ENCODE data around the gene LRRC2. TPM values are rescaled to one million over a fixed set of nuclear protein-coding genes. Genes with fewer than 3 reads are reported as not detected.

LRRC2 gene
- total and polyA plus RNA-seq, 4 donors = 0.09 to 3.1 (median 0.73) TPM

- Histone ChIP-seq H3K27me3 (ENCODE audit: control insufficient read depth in 3 of 3, insufficient read depth in 3 of 3, low read length in 2 of 3) (no peaks in the 10 kb centered on the region), H3K4me3 (no peak overlapping the region), H3K36me3 (ENCODE audit: control insufficient read depth in 4 of 4, insufficient read depth in 4 of 4, low read length in 4 of 4) (no peaks in the 10 kb centered on the region), H3K9ac (ENCODE audit: insufficient read depth in 1 of 2, low read length in 2 of 2) (no peak overlapping the region), H3K4me1 (ENCODE audit: control insufficient read depth in 5 of 5, insufficient read depth in 5 of 5, low read length in 5 of 5) (peaks cover 0 to 3% (median 0%) of the 10 kb centered on the region in 5 donors), H3K9me3 (ENCODE audit: control insufficient read depth in 4 of 4, insufficient read depth in 3 of 4, low read length in 3 of 4) (no peaks in the 10 kb centered on the region), H3K27ac (ENCODE audit: low read depth in 1 of 2, low read length in 1 of 2) (no peak overlapping the region)
- ATAC-seq (ENCODE audit: insufficient read depth, low FRiP score) (no peak), DNase-seq (no peak)
- TF ChIP-seq, protein P1, sequence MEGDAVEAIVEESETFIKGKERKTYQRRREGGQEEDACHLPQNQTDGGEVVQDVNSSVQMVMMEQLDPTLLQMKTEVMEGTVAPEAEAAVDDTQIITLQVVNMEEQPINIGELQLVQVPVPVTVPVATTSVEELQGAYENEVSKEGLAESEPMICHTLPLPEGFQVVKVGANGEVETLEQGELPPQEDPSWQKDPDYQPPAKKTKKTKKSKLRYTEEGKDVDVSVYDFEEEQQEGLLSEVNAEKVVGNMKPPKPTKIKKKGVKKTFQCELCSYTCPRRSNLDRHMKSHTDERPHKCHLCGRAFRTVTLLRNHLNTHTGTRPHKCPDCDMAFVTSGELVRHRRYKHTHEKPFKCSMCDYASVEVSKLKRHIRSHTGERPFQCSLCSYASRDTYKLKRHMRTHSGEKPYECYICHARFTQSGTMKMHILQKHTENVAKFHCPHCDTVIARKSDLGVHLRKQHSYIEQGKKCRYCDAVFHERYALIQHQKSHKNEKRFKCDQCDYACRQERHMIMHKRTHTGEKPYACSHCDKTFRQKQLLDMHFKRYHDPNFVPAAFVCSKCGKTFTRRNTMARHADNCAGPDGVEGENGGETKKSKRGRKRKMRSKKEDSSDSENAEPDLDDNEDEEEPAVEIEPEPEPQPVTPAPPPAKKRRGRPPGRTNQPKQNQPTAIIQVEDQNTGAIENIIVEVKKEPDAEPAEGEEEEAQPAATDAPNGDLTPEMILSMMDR (IDR thresholded peaks at IDR 0.05; ENCODE audit: control extremely low read depth, extremely low read depth) = no peak
- WGBS, 2 donors = 82 to 90% methylated on average over 2 of the region's 2 CpGs
Measured at GRCh38 chr3:46542344-46542743, 23.8 kb downstream of the LRRC2 start.

GRCh38 chr3:46541835-46542234 is 24.3 kb downstream of the LRRC2 start:
- DNase-seq (no peak), ATAC-seq (ENCODE audit: insufficient read depth, low FRiP score) (no peak)
- Histone ChIP-seq H3K27ac (ENCODE audit: low read depth in 1 of 2, low read length in 1 of 2) (no peak overlapping the region), H3K4me3 (no peak overlapping the region), H3K27me3 (ENCODE audit: control insufficient read depth in 3 of 3, insufficient read depth in 3 of 3, low read length in 2 of 3) (no peaks in the 10 kb centered on the region), H3K9ac (ENCODE audit: insufficient read depth in 1 of 2, low read length in 2 of 2) (no peak overlapping the region), H3K36me3 (ENCODE audit: control insufficient read depth in 4 of 4, insufficient read depth in 4 of 4, low read length in 4 of 4) (no peaks in the 10 kb centered on the region), H3K9me3 (ENCODE audit: control insufficient read depth in 4 of 4, insufficient read depth in 3 of 4, low read length in 3 of 4) (no peaks in the 10 kb centered on the region), H3K4me1 (ENCODE audit: control insufficient read depth in 5 of 5, insufficient read depth in 5 of 5, low read length in 5 of 5) (peaks cover 0 to 3% (median 0%) of the 10 kb centered on the region in 5 donors)
- WGBS, 2 donors = 42 to 65% methylated on average over 1 of the region's 1 CpG
- TF ChIP-seq, protein P1 (IDR thresholded peaks at IDR 0.05; ENCODE audit: control extremely low read depth, extremely low read depth) = no peak

GRCh38 chr3:46540550-46540949 is 25.6 kb downstream of the LRRC2 start:
- TF ChIP-seq, protein P1 (IDR thresholded peaks at IDR 0.05; ENCODE audit: control extremely low read depth, extremely low read depth) = no peak
- 96% methylated on average over 4 of the region's 4 CpGs for WGBS, 2 donors

DNA sequence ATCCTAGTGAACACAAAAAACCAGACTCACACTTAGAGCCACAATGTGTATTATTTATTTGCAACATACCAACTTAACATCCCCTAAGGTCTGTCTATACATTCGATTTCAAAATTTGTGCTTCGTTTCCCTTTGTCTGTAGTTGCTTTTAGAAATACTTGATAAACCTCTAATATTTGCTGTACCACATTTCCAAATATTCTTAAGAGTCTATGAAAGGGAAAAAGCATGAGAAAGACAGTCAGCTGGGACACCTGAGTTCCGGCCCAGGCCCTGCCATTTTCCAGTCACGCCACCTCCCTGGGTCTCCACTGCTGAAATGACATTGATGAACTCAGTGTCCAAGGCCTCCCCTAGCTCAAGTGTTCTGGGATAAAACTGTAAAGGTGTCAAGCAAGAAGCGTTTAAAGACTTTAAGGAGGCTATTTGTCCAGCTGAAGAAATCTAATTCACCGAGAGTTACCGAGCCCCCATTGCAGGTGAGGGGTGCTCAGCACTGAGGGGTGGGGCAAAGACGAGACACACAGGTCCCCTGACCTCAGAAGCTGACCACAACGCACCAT is 26.6 kb downstream of the LRRC2 start:
- Histone ChIP-seq H3K9ac (ENCODE audit: insufficient read depth in 1 of 2, low read length in 2 of 2) (no peak overlapping the region), H3K4me1 (ENCODE audit: control insufficient read depth in 5 of 5, insufficient read depth in 5 of 5, low read length in 5 of 5) (peaks cover 0 to 3% (median 0%) of the 10 kb centered on the region in 5 donors), H3K27me3 (ENCODE audit: control insufficient read depth in 3 of 3, insufficient read depth in 3 of 3, low read length in 2 of 3) (no peaks in the 10 kb centered on the region), H3K36me3 (ENCODE audit: control insufficient read depth in 4 of 4, insufficient read depth in 4 of 4, low read length in 4 of 4) (no peaks in the 10 kb centered on the region), H3K27ac (ENCODE audit: low read depth in 1 of 2, low read length in 1 of 2) (no peak overlapping the region), H3K9me3 (ENCODE audit: control insufficient read depth in 4 of 4, insufficient read depth in 3 of 4, low read length in 3 of 4) (no peaks in the 10 kb centered on the region), H3K4me3 (no peak overlapping the region)
- DNase-seq (no peak), ATAC-seq (ENCODE audit: insufficient read depth, low FRiP score) (no peak)
- 78 to 83% methylated on average over 9 of the region's 9 CpGs for WGBS, 2 donors
- TF ChIP-seq, protein P1 (IDR thresholded peaks at IDR 0.05; ENCODE audit: control extremely low read depth, extremely low read depth) = no peak

More at GRCh38 chr3:46540550-46540949, 25.6 kb downstream of the LRRC2 start:
- DNase-seq = no peak
- Histone ChIP-seq H3K9me3 (ENCODE audit: control insufficient read depth in 4 of 4, insufficient read depth in 3 of 4, low read length in 3 of 4) (no peaks in the 10 kb centered on the region), H3K9ac (ENCODE audit: insufficient read depth in 1 of 2, low read length in 2 of 2) (no peak overlapping the region), H3K4me3 (no peak overlapping the region), H3K27me3 (ENCODE audit: control insufficient read depth in 3 of 3, insufficient read depth in 3 of 3, low read length in 2 of 3) (no peaks in the 10 kb centered on the region), H3K4me1 (ENCODE audit: control insufficient read depth in 5 of 5, insufficient read depth in 5 of 5, low read length in 5 of 5) (peaks cover 0 to 3% (median 0%) of the 10 kb centered on the region in 5 donors), H3K27ac (ENCODE audit: low read depth in 1 of 2, low read length in 1 of 2) (no peak overlapping the region), H3K36me3 (ENCODE audit: control insufficient read depth in 4 of 4, insufficient read depth in 4 of 4, low read length in 4 of 4) (no peaks in the 10 kb centered on the region)
- ATAC-seq (ENCODE audit: insufficient read depth, low FRiP score) = no peak

Data from lung (tissue), 12 donors.